Measurements from ENCODE around the gene SIT1.
"Not testable (repeated sequence)": the region's sequence is repeated elsewhere in the genome, so short reads cannot be mapped to it uniquely, and the experiment has no call there.

Gene SIT1

GRCh38 chr9:35639631-35640030 is 11.1 kb downstream of the SIT1 start:
- no peak overlapping the region for H3K27ac ChIP-seq (replicated peaks)
- no peak for DNase-seq (ENCODE audit: low read depth in 1 of 2, low spot score in 1 of 2)
- TF ChIP-seq GABPA (IDR thresholded peaks at IDR 0.05; ENCODE audit: low read depth) (no peak), POLR2AphosphoS5 (IDR thresholded peaks at IDR 0.05; ENCODE audit: low read depth) (no peak), CTCF (IDR thresholded peaks at IDR 0.05; ENCODE audit: insufficient read depth, low read length) (no peak), REST (IDR thresholded peaks at IDR 0.05; ENCODE audit: insufficient replicate concordance, low read depth) (no peak), SPI1 (IDR thresholded peaks at IDR 0.05; ENCODE audit: borderline replicate concordance, low read depth) (no peak)
- H3K4me3 ChIP-seq (replicated peaks; ENCODE audit: insufficient read depth, low read length), result no peak overlapping the region
- H3K27me3 ChIP-seq (ENCODE audit: insufficient read depth, poor library complexity, severe bottlenecking), result no peaks in the 10 kb centered on the region

GRCh38 chr9:35639225-35639624 is 11.5 kb downstream of the SIT1 start:
- DNase-seq (ENCODE audit: low read depth in 1 of 2, low spot score in 1 of 2); H3K27me3 ChIP-seq (ENCODE audit: insufficient read depth, poor library complexity, severe bottlenecking); H3K4me3 ChIP-seq (replicated peaks; ENCODE audit: insufficient read depth, low read length); H3K27ac ChIP-seq (replicated peaks): not testable (repeated sequence)

- not testable (repeated sequence) for H3K27me3 ChIP-seq (ENCODE audit: insufficient read depth, poor library complexity, severe bottlenecking); H3K27ac ChIP-seq (replicated peaks); H3K4me3 ChIP-seq (replicated peaks; ENCODE audit: insufficient read depth, low read length); DNase-seq (ENCODE audit: low read depth in 1 of 2, low spot score in 1 of 2)
Observed at GRCh38 chr9:35638751-35639150, 12.0 kb downstream of the SIT1 start.

GRCh38 chr9:35637427-35637955 is 13.2 kb downstream of the SIT1 start:
- H3K27ac ChIP-seq (replicated peaks); H3K4me3 ChIP-seq (replicated peaks; ENCODE audit: insufficient read depth, low read length); DNase-seq (ENCODE audit: low read depth in 1 of 2, low spot score in 1 of 2); H3K27me3 ChIP-seq (ENCODE audit: insufficient read depth, poor library complexity, severe bottlenecking): not testable (repeated sequence)

- not testable (repeated sequence) for DNase-seq (ENCODE audit: low read depth in 1 of 2, low spot score in 1 of 2); H3K4me3 ChIP-seq (replicated peaks; ENCODE audit: insufficient read depth, low read length); H3K27me3 ChIP-seq (ENCODE audit: insufficient read depth, poor library complexity, severe bottlenecking); H3K27ac ChIP-seq (replicated peaks)
Observed at GRCh38 chr9:35636877-35637246, 13.9 kb downstream of the SIT1 start.

- H3K4me3 ChIP-seq (replicated peaks; ENCODE audit: insufficient read depth, low read length), result no peak overlapping the region
- DNase-seq (ENCODE audit: low read depth in 1 of 2, low spot score in 1 of 2), result no peak
- no peaks in the 10 kb centered on the region for H3K27me3 ChIP-seq (ENCODE audit: insufficient read depth, poor library complexity, severe bottlenecking)
- H3K27ac ChIP-seq (replicated peaks), result no peak overlapping the region
- TF ChIP-seq POLR2AphosphoS5 (IDR thresholded peaks at IDR 0.05; ENCODE audit: low read depth) (no peak), SPI1 (IDR thresholded peaks at IDR 0.05; ENCODE audit: borderline replicate concordance, low read depth) (no peak), CTCF (IDR thresholded peaks at IDR 0.05; ENCODE audit: insufficient read depth, low read length) (no peak), GABPA (IDR thresholded peaks at IDR 0.05; ENCODE audit: low read depth) (no peak), REST (IDR thresholded peaks at IDR 0.05; ENCODE audit: insufficient replicate concordance, low read depth) (no peak)
Observed at GRCh38 chr9:35636135-35636876, 14.4 kb downstream of the SIT1 start.
